Cardiac muscle cell (in vitro differentiated cells and primary cell): ENCODE measurements around the gene ABCA1. TPM values are rescaled to one million over a fixed set of nuclear protein-coding genes. Genes with fewer than 3 reads are reported as not detected.

Experiments used
- DNase-seq, 2 donors: peaks; one replicate each; pipeline versions ENCODE4 v3.0.0 to v3.0.0-alpha.2; 2010 to 2017; ENCODE audit warnings: low read depth in 1 of 2, low spot score in 1 of 2
- H3K27ac ChIP-seq: fragments of 200-600 bp; sonication (generic); 2 replicates; pipeline ENCODE4 v1.5.1; 2016
- H3K27me3 ChIP-seq: fragments of 200-600 bp; sonication (generic); 2 replicates; pipeline ENCODE4 v1.6.0; 2016; ENCODE audit warnings: control low read depth
- H3K36me3 ChIP-seq: fragments of 200-600 bp; sonication (generic); 2 replicates; pipeline ENCODE4 v1.5.1; 2016; ENCODE audit warnings: control low read depth
- H3K4me1 ChIP-seq: fragments of 200-600 bp; sonication (generic); 2 replicates; pipeline ENCODE4 v1.8.1; 2017; ENCODE audit warnings: low read depth, mild to moderate bottlenecking, mixed run types
- H3K4me3 ChIP-seq: fragments of 200-600 bp; sonication (generic); 2 replicates; pipeline ENCODE4 v1.5.1; 2016; ENCODE audit warnings: mild to moderate bottlenecking
- H3K9me3 ChIP-seq: fragments of 200-600 bp; sonication (generic); 2 replicates; pipeline ENCODE4 v1.5.1; 2017; ENCODE audit warnings: low read depth, mild to moderate bottlenecking, control low read depth
- CTCF ChIP-seq: IDR thresholded peaks from 2 replicates; pipeline ENCODE4 v1.5.1; 2012; ENCODE audit warnings: low read depth, mild to moderate bottlenecking, low read length
- polyA plus RNA-seq: library from polyadenylated mRNA; unstranded; fragments of >200 nt; fragmentation: Nextera tagmentation; extraction: Ambion mirVana; gene quantifications from 2 replicates; pipeline ENCODE4 v1.2.1, GENCODE V29; 2016
- total RNA-seq: library from RNA; depleted of rRNA; stranded (reverse); fragments of >200 nt; gene quantifications from 2 replicates; pipeline ENCODE4 v1.2.3, GENCODE V29; 2016

The ABCA1 gene
- total and polyA plus RNA-seq, 2 experiments from 2014 or later, result 2.5 to 23.0 TPM

- no peak for TF ChIP-seq CTCF
- Histone ChIP-seq H3K36me3 (peaks cover 3% of the 10 kb centered on the region), H3K9me3 (no peaks in the 10 kb centered on the region), H3K27ac (no peak overlapping the region), H3K4me3 (no peak overlapping the region), H3K4me1 (peaks cover 10% of the 10 kb centered on the region), H3K27me3 (no peaks in the 10 kb centered on the region)
- DNase-seq, result no peak
Measured at GRCh38 chr9:104853159-104853558, 74.8 kb downstream of the ABCA1 start.

GRCh38 chr9:104851546-104851920, 76.4 kb downstream of the ABCA1 start:
- DNase-seq, result no peak
- H3K36me3 ChIP-seq, result peaks cover 3% of the 10 kb centered on the region

GRCh38 chr9:104850786-104851545, 77.0 kb downstream of the ABCA1 start:
- Histone ChIP-seq H3K4me1 (peaks cover 9% of the 10 kb centered on the region), H3K4me3 (no peak overlapping the region), H3K27ac (no peak overlapping the region), H3K27me3 (no peaks in the 10 kb centered on the region), H3K9me3 (no peaks in the 10 kb centered on the region), H3K36me3 (peaks cover 3% of the 10 kb centered on the region)
- no peak for DNase-seq
- no peak for TF ChIP-seq CTCF

More at GRCh38 chr9:104851546-104851920, 76.4 kb downstream of the ABCA1 start:
- Histone ChIP-seq H3K27me3 (no peaks in the 10 kb centered on the region), H3K9me3 (no peaks in the 10 kb centered on the region), H3K27ac (no peak overlapping the region), H3K4me1 (peaks cover 10% of the 10 kb centered on the region), H3K4me3 (no peak overlapping the region)
- no peak for TF ChIP-seq CTCF

GRCh38 chr9:104849023-104849422, 78.9 kb downstream of the ABCA1 start:
- no peak for DNase-seq
- Histone ChIP-seq H3K4me3 (no peak overlapping the region), H3K27me3 (no peaks in the 10 kb centered on the region), H3K27ac (no peak overlapping the region), H3K36me3 (peaks cover 3% of the 10 kb centered on the region), H3K9me3 (no peaks in the 10 kb centered on the region), H3K4me1 (peaks cover 12% of the 10 kb centered on the region)
- TF ChIP-seq CTCF, result no peak

GRCh38 chr9:104844710-104845109, 83.2 kb downstream of the ABCA1 start:
- peaks cover 2% of the 10 kb centered on the region for H3K36me3 ChIP-seq
- no peak for DNase-seq
- H3K4me1 ChIP-seq, result peaks cover 7% of the 10 kb centered on the region

More at GRCh38 chr9:104844710-104845109, 83.2 kb downstream of the ABCA1 start:
- Histone ChIP-seq H3K4me3 (no peak overlapping the region), H3K27ac (no peak overlapping the region), H3K9me3 (no peaks in the 10 kb centered on the region), H3K27me3 (no peaks in the 10 kb centered on the region)
- no peak for TF ChIP-seq CTCF
